Liver (tissue), 9 donors: ENCODE measurements around the gene PRR5L. TPM values are rescaled to one million over a fixed set of nuclear protein-coding genes. Genes with fewer than 3 reads are reported as not detected.
A peak's percentile ranks its signal among the peaks of the same experiment; 100 is the strongest.

Source experiments
- DNase-seq: peaks from one replicate; pipeline ENCODE4 v3.0.0-alpha.2; 2017; ENCODE audit warnings: low spot score
- H3K27ac ChIP-seq, 2 donors: one replicate each; pipeline ENCODE4 v1.7.0; 2013; ENCODE audit warnings: inconsistent platforms in 2 of 2, low read length in 2 of 2, control low read depth in 1 of 2, low read depth in 1 of 2, mild to moderate bottlenecking in 1 of 2
- H3K27me3 ChIP-seq, 4 donors: one replicate each; pipeline versions ENCODE4 v1.6.1 to v1.7.0; 2013; ENCODE audit warnings: low read length in 3 of 4, inconsistent platforms in 1 of 4, mild to moderate bottlenecking in 1 of 4, moderate library complexity in 1 of 4; ENCODE audit not compliant: control insufficient read depth in 4 of 4, insufficient read depth in 4 of 4
- H3K36me3 ChIP-seq, 4 donors: one replicate each; pipeline versions ENCODE4 v1.6.1 to v1.7.0; 2013; ENCODE audit warnings: low read length in 3 of 4, mild to moderate bottlenecking in 3 of 4, low read depth in 1 of 4, moderate library complexity in 1 of 4; ENCODE audit not compliant: control insufficient read depth in 4 of 4, insufficient read depth in 3 of 4
- H3K4me1 ChIP-seq, 4 donors: one replicate each; pipeline versions ENCODE4 v1.6.1 to v1.7.0; 2013; ENCODE audit warnings: low read length in 3 of 4, mild to moderate bottlenecking in 3 of 4, moderate library complexity in 1 of 4; ENCODE audit not compliant: control insufficient read depth in 4 of 4, insufficient read depth in 4 of 4
- H3K4me3 ChIP-seq, 3 donors: one replicate each; pipeline versions ENCODE4 v1.6.1 to v1.7.0; 2013; ENCODE audit warnings: low read length in 3 of 3, control low read depth in 1 of 3, low read depth in 1 of 3, mild to moderate bottlenecking in 1 of 3
- H3K9ac ChIP-seq, 2 donors: one replicate each; pipeline ENCODE4 v1.7.0; 2013; ENCODE audit warnings: low read length in 2 of 2, mild to moderate bottlenecking in 2 of 2, moderate library complexity in 2 of 2, control low read depth in 1 of 2, low read depth in 1 of 2
- H3K9me3 ChIP-seq, 4 donors: one replicate each; pipeline versions ENCODE4 v1.6.1 to v1.7.0; 2013; ENCODE audit warnings: low read length in 3 of 4; ENCODE audit not compliant: control insufficient read depth in 4 of 4
- CTCF ChIP-seq: fragments of 150-350 bp; IDR thresholded peaks from 2 replicates; pipeline ENCODE4 v1.5.1; 2017; ENCODE audit warnings: improper control_type of control experiment, low read depth, low read length; ENCODE audit not compliant: missing input control
- FOXA2 ChIP-seq: IDR thresholded peaks from 2 replicates; pipeline ENCODE4 v1.6.1; 2016; ENCODE audit warnings: antibody characterized with exemption
- GABPA ChIP-seq, 2 donors: IDR thresholded peaks in 1 of 2; conservative IDR thresholded peaks in 1 of 2; 2 replicates each; pipeline ENCODE4 v1.6.1; 2016; ENCODE audit warnings: antibody characterized with exemption in 2 of 2, mild to moderate bottlenecking in 1 of 2, moderate library complexity in 1 of 2
- HNF4A ChIP-seq, 2 donors: conservative IDR thresholded peaks; 2 replicates each; pipeline ENCODE4 v1.6.1; 2016; ENCODE audit warnings: antibody characterized with exemption in 2 of 2, mild to moderate bottlenecking in 2 of 2
- HNF4G ChIP-seq: IDR thresholded peaks from 2 replicates; pipeline ENCODE4 v1.6.1; 2016; ENCODE audit warnings: antibody characterized with exemption
- JUND ChIP-seq, 2 donors: IDR thresholded peaks; 2 replicates each; pipeline ENCODE4 v1.6.1; 2016; ENCODE audit warnings: antibody characterized with exemption in 2 of 2
- MAX ChIP-seq: IDR thresholded peaks from 2 replicates; pipeline ENCODE4 v1.6.1; 2016; ENCODE audit warnings: antibody characterized with exemption
- RAD21 ChIP-seq, 2 donors: IDR thresholded peaks; 2 replicates each; pipeline ENCODE4 v1.6.1; 2016; ENCODE audit warnings: antibody characterized with exemption in 2 of 2, mild to moderate bottlenecking in 2 of 2
- RXRA ChIP-seq, 2 donors: IDR thresholded peaks; 2 replicates each; pipeline ENCODE4 v1.6.1; 2017 to 2018; ENCODE audit warnings: antibody characterized with exemption in 2 of 2, mild to moderate bottlenecking in 1 of 2
- SP1 ChIP-seq: IDR thresholded peaks from 2 replicates; pipeline ENCODE4 v1.6.1; 2018; ENCODE audit warnings: antibody characterized with exemption, mild to moderate bottlenecking
- TAF1 ChIP-seq: conservative IDR thresholded peaks from 2 replicates; pipeline ENCODE4 v1.6.1; 2016; ENCODE audit warnings: antibody characterized with exemption, mild to moderate bottlenecking
- ZBTB33 ChIP-seq: IDR thresholded peaks from 2 replicates; pipeline ENCODE4 v1.6.1; 2016; ENCODE audit warnings: antibody characterized with exemption
- WGBS: extraction: QIAGEN DNeasy Blood & Tissue Kit; methylation state at CpG from one replicate; pipeline ENCODE4 v1.1.7; 2013; 5-methylcytosine and 5-hydroxymethylcytosine counted together
- polyA plus RNA-seq, 2 donors: library from polyadenylated mRNA; stranded (reverse) in 1 of 2; unstranded in 1 of 2; fragments of 200-250 nt in 1 of 2; fragments of >200 nt in 1 of 2; fragmentation: Nextera tagmentation in 1 of 2; extraction: Ambion mirVana in 1 of 2; gene quantifications; one replicate each; pipeline versions ENCODE4 v1.2.1 to v1.2.3, GENCODE V29; 2013 to 2015
- total RNA-seq, 2 donors: library from RNA; depleted of rRNA; stranded (reverse); fragments of >200 nt; gene quantifications; one replicate each; pipeline ENCODE4 v1.2.3, GENCODE V29; 2014
- TF ChIP-seq, protein P1 (sequence below): IDR thresholded peaks from 2 replicates; pipeline ENCODE4 v1.6.1; 2016; ENCODE audit warnings: antibody characterized with exemption
- donor health status: healthy.
- donor health status: healthy.
- donor health status: healthy.
- donor health status: healthy.
- donor health status: healthy.

The PRR5L gene
- total and polyA plus RNA-seq, 4 donors = 1.2 to 8.5 (median 4.5) TPM

DNA sequence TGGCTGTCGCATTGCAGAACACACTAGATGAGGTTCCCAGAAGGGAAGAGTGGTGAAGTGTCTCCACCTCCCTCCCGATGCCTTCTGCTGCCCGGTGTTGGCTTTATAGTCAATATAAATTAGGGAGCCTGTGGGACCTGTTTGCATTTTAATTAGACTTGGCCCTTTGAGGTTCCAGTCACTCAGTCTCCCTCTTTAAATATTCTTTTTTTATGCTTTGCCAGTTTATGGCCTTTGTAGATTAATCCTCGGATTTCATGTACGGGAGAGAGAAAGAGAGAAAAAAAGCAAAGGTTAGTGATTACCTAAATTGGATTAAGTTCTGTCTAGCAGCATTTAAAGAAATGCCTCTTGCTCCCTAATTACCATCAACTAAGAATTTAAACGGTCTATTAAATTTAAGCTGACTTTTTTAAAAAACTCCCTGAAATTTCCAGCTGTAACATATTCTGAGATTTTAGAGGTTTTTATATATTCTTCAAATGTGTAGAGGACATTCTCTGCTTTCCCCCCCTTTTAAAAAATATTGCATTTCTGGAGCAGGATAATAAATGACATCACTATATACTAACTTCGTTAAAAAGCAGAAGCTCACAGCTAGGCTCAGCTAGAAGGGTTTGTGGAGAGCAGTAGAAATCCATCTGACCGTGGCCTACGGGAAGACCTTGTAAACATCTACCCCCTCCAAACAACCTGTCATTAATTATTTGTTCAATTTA is 84.4 kb downstream of the PRR5L start (continued):
- no peak for TF ChIP-seq ZBTB33
- no peak for TF ChIP-seq HNF4A (conservative IDR thresholded peaks at IDR 0.05)
- TF ChIP-seq HNF4G = no peak
- TF ChIP-seq MAX = no peak

DNA sequence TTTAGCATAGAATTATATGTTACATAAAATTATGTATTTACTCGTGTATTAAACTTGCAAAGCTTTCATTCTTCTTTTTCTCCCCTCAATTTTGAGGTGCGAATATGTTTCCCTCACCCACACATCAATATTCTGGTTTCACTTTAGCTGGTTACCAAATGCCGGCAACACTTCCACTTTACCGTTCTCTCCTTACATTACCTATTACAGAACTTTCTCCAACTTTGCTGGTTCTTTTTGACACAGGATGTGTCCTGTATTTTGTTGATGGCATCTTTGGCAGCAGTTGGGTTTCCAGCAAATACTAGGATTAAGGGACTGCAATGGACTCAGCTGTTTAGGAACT is 84.9 kb downstream of the PRR5L start:
- Histone ChIP-seq H3K4me1 (peaks cover 2 to 15% (median 7%) of the 10 kb centered on the region in 4 donors), H3K27ac (no peak overlapping the region), H3K4me3 (no peak overlapping the region), H3K9ac (peak overlapping the region in 1 of 2 donors; percentile 23), H3K27me3 (no peaks in the 10 kb centered on the region), H3K9me3 (no peaks in the 10 kb centered on the region), H3K36me3 (no peaks in the 10 kb centered on the region)
- 66% methylated on average over 4 of the region's 4 CpGs for WGBS
- DNase-seq = no peak
- TF ChIP-seq GABPA (IDR thresholded peaks at IDR 0.05 in 1 of 2, conservative IDR thresholded peaks at IDR 0.05 in 1 of 2) = no peak
- no peak for TF ChIP-seq CTCF
- TF ChIP-seq, protein P1, sequence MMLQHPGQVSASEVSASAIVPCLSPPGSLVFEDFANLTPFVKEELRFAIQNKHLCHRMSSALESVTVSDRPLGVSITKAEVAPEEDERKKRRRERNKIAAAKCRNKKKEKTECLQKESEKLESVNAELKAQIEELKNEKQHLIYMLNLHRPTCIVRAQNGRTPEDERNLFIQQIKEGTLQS = no peak

DNA sequence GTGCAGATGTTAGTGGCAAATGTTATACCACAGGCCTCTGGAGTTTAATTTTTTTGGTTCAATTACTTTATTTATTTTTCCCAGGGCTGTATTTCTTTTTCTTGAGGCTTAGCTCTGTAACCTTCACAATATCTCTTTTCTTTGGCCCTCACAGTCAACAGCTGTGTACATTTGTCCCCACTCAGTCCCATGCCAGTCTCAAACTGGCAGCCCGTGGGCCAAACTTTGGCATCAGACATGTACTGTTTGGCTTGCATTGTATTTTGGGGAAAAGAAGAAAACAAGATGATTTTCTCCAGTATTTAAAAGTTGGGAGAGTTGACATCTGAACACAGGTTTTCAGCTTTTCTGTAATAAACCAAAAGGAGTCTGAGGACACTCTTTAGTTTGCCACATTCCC is 87.1 kb downstream of the PRR5L start:
- Histone ChIP-seq H3K4me1 (no peaks in the 10 kb centered on the region), H3K36me3 (no peaks in the 10 kb centered on the region), H3K27ac (no peak overlapping the region), H3K9me3 (no peaks in the 10 kb centered on the region), H3K9ac (no peak overlapping the region), H3K27me3 (no peaks in the 10 kb centered on the region), H3K4me3 (no peak overlapping the region)
- 94% methylated on average over 1 of the region's 1 CpG for WGBS
- DNase-seq = no peak
- no peak for TF ChIP-seq RAD21 (IDR thresholded peaks at IDR 0.05)

GRCh38 chr11:36385121-36385970 is 89.3 kb downstream of the PRR5L start:
- 70% methylated on average over 9 of the region's 9 CpGs for WGBS
- H3K4me1 ChIP-seq = no peaks in the 10 kb centered on the region
- no peaks in the 10 kb centered on the region for H3K36me3 ChIP-seq
- no peaks in the 10 kb centered on the region for H3K27me3 ChIP-seq
- H3K9ac ChIP-seq = no peak overlapping the region
- no peak overlapping the region for H3K27ac ChIP-seq
- H3K4me3 ChIP-seq = no peak overlapping the region
- DNase-seq = no peak
- no peaks in the 10 kb centered on the region for H3K9me3 ChIP-seq
- TF ChIP-seq JUND (IDR thresholded peaks at IDR 0.05) (no peak), MAX (no peak), RXRA (IDR thresholded peaks at IDR 0.05) (no peak), SP1 (no peak), HNF4G (no peak), CTCF (no peak), TAF1 (no peak), FOXA2 (no peak), HNF4A (conservative IDR thresholded peaks at IDR 0.05) (no peak)
- TF ChIP-seq, protein P1 = no peak
